GM18858 (cell line): Measurements from ENCODE around the gene MBP.

Experiments used
- ATAC-seq: cut with Tn5 transposase; IDR thresholded peaks from one replicate; pipeline ENCODE4 v1.9.1; 2021; ENCODE audit not compliant: unreplicated experiment

The MBP gene

DNA sequence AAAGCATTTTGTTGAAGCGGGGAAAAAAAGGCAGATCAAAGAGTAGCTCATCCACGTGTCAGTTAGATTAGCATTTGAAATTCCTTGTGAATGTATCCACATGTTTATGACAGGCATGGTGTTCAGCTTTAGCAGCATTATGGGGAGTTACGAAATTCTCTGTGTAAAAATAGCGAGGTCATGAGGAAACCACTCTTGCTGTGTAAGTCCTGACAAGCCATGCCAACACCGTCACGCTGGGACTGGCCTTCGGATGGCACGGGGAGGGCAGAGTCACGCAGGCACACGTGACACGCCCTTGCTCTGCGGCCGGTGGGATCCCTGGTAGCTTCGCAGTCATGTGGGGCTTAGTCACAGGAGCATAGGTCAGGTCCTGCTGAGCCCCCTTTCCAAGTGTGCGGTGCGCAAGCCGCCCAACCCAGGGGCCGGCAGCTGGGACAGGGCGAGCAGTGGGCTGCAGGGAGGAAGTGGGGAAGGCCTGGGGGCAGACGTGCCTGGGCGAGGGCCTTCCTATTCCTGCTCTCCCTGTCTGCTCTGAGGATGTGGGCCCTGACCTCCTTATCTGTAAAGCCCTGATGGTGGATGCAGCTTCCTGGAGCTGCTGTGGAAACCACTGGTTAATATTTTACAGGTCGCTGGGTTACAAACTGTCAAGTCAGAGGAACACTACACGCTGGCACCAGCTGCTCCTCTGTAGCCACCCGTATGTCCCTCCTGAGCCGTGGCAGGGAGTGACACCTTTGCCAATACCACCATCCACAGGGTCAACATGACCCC lies 18.0 kb downstream of the MBP start:
- peak; percentile 84 for ATAC-seq

DNA sequence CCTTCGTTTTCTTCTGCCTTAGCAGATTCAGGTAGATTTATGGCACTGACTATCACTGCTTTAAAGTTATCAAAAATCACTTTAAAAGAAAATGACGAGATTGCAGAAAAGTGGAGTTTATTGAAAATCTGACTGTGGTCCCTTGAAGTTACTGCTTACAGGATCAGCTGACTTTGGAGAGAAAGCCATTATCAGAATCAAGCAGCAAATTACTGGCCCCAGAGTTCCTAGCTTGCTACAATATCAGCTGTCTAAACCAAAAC lies 18.5 kb downstream of the MBP start:
- ATAC-seq, result no peak

DNA sequence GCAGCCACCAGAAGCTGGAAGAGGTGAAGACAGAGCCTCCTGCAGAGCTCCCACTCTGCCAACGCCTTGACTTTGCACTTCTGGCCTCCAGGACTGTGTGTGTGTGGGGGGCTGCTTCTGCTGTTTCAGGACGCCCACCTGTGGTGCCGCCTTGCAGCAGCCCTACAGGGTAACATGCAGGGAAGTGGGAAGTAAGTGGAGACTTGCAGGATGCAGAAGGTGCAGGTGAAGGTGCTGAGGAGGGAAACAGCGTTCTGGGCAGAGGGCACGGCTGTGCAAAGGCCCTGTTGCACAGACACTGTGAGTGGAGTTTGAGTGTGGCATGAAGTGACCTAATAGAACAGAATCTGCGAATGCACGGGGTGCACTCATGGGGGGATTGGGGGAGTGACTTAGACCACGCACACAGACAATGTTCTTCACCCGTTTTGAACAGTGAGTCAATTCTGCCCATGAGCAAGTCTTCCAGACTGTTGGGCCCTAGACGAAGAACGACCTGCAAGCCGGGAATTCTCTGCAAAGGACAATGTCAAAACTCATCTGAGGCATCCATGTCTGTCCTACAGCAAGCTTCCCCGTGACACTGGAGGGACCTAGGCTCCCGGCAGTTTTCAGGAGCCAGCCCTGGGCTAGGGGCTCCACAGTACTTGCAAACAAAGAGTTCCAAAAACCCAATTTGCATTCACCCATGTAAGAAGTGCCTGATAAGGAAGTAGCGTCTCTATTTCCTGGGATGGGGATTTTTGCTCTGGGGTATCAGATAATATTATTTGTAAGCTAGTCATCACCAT lies 19.0 kb downstream of the MBP start:
- no peak for ATAC-seq

DNA sequence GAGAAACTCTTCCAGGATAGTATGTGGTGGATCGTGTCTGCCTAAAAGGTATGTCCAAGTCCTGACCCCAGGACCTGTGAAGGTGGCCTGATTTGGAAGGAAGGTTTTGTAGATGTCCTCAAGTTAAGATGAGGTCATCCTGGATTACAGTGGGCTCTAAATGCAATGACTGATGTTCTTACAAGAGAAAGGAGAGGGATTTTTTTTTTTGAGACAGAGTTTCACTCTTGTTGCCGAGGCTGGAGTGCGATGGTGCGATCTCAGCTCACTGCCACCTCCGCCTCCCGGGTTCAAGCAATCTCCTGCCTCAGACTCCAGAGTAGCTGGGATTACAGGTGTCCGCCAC lies 19.9 kb downstream of the MBP start:
- no peak for ATAC-seq

DNA sequence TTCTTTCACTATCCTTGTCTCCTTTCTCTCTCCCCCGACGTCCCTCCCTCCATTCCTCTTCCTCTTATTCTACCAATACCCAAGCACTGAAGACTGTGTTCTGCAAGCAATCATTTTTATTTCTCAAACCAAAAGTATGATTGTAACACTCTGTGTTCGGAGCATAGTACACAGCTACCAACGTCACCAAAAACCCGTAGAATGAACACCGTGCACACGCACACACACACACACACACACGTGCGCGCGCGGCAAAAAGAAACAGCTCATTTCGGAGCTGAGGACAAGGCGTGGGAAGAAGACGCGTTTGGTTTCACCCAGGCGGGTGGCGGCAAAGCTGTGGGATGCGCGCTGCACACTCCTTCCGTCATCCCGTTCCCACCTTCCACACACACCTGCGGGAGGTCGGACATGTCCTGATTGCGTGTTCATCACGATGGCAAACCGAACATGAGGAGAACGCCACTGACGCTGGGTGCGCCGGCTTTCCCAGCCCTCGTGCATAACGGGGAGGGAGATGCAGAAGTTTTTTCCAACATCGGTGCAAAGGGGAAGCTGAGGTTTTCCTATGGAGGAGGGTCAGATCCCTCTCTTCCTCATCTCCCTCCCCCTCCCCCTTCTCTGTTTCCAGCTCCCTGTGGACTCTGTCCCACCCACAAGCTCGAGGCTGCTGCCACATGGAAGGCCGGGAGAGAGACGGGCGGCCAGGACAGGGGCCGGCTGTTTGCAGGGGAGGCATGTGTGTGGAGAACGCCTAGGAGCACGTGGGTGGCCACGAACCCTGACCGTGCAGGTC lies 20.4 kb downstream of the MBP start:
- ATAC-seq, result no peak

DNA sequence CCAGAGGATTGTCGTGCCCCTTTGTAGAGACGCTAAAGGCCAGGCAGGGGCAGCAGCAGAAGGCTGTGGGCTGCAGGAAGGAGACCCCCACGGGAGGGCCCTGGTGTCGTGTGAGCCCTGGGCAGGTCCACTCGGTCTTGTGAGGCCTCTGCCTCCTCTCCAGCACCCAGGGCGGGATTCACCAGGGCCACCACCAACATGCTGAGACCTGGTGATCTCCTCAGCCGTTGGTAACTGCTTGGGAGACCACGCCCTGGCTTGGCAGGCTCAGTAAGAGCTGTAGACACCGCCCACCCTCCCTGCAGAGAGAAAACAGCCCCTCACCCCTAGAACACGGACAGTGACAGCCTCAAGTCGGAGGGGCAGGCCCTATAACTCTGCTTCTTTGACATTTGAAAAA lies 21.1 kb downstream of the MBP start:
- no peak for ATAC-seq

DNA sequence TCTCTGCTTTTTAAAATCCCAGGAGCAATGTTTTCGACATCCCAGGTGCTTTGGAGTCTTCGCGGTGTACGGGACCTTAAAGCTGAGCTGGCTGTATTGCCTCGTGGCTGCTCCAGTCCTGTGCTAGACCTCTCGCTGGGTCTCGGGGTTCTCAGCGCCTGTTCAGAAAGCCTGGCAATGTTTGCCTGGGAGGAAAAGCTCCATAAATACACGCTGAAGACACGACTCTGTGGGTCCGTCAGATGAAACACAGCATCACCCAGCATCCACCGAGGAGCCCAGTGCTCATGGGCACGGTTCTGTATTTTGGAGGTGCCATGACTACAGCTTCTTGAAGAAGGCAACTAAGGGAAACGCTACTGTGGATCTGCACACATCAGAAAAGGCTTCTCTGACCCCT lies 21.6 kb downstream of the MBP start:
- no peak for ATAC-seq

DNA sequence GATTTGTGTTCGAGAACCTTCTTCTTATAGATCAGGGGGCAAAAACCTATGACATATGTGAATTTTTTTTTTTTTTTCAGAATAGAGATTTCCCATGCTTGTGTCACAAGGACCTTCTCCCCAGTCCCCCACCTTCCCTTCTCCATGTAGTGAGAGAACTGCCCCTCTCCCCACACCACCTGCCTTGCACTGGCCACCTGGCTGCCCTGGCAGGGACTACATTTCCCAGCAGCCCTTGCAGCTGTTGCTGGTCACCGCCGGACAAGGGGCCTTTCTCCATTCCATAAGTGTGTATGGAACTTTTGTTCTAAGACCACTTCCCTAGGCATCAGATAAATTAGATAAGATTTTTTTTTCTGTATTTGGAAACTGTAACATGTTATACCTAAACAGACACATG lies 22.2 kb downstream of the MBP start:
- ATAC-seq, result no peak

DNA sequence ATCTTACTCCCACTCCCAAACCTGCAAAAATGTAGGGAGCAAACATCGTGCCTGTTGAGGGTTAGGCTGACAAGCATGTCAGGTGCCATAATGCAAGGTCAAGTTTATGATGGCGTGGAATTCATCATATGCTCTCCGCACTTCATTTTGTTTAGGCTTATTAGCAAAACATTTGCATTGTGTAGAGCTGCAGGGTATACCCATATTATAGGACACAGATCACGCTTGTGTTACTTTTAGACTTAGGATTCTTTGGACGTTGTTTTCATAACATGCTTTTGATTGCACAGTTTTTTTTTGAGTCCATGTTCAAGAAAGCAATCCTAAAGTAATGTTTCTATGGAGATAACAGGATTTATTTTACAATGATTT lies 22.9 kb downstream of the MBP start:
- no peak for ATAC-seq

DNA sequence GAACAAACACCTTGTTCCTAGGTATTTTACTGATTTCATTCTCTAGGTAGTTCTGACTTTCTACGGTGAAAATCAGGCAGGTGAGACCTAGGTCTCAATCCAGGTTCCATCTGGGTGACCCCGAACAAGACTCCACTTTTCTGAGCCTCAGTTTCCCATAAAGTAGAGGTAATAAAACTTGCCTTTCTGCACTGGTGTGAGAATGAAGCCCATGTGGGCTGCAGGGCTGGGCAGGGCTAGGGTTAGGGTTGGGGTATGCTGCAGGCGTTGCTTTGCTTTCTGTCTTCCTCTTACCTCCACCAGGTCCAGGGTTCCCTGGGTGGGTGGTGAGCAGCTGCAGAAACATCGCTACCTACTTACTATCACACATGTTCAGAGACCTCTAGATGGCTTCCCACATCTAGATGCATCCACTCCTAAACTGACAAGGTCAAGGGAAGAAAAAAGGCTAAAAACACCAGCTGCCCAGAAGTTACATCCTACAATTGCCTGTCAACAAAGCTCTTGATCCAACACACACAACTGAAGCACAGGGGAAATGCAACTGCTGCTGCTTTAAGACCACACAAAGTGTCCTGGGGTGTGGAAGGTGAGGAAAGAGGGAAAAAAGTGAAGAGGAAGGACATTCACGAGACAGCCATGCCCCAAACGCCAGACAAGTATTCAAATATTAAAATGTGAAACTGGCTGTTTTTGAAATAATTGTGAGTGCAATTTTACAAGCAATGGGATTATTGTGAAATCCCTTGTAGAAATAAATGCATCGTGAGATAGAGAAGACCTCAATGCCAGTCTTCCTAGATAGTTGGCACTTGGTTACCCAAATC lies 23.5 kb downstream of the MBP start:
- no peak for ATAC-seq

DNA sequence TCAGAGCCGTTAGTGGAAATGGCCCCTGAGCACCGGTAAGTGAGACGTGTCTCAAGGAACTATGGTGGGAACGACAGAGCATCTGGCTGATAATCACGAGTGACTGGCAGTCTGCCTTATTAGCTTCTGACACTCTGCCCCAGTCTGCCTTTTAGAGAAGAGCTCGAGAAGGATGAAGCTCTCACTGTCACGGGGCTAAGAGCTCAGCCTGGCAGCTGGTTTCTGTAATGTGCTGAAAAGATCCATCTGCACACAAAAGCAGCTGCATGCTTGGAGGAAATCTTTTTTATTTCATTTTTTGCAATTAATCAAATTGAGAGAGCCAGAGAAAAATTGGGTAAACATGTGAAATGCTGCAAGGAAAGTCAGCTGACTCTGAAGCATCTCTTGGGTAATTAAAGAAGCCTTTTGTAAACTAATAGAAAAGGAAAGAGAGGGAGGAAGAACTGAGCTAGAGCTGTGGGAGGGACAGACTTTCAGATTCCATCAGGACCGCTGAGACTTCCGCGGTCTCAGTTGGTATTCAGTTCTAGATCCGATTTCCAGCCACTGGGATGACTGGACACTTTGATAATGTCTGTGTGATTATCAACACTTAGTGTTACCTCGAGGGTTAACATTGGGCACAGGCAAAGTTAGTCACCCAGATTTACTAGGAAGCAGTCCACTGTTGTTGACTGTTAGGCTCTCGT lies 24.4 kb downstream of the MBP start:
- peak; percentile 50 for ATAC-seq

DNA sequence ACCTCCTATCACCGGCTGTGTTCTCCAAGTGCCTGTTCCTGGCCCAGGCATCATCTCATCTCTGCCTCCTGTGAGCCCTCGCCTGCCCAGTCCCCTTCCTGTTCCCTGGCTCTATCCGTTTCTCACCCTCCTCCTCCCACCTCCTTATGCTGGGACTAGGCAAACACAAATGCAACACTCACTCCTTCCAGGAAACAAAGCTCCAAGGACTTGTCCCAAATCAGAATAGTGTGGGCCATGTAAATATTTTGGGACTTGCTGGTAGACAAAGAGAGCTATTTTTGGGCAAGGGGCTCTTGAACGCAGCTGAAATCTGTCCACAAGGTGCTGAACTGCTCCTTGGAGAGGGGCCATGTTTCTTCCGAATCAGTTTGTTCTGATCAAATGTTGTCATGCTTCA lies 25.3 kb downstream of the MBP start:
- ATAC-seq, result no peak

DNA sequence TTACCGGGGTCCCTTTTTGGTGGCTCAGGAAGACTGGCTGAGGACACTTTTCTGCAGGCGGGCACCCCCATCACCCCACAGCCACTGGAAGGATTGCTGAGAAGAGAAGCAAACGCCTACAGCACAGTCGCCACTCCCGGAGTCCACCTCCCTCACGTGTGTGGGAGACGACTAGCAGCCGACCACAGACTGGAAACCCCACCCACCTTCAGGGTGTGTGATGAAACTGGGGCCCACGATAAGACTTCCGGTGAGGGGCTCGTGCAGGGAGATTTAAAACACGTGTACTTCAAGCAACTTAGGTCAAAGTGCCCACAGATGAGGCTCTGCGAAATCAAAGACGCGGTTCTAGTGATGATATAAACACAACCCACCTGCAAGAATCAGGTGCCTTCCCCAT lies 26.3 kb downstream of the MBP start:
- no peak for ATAC-seq

DNA sequence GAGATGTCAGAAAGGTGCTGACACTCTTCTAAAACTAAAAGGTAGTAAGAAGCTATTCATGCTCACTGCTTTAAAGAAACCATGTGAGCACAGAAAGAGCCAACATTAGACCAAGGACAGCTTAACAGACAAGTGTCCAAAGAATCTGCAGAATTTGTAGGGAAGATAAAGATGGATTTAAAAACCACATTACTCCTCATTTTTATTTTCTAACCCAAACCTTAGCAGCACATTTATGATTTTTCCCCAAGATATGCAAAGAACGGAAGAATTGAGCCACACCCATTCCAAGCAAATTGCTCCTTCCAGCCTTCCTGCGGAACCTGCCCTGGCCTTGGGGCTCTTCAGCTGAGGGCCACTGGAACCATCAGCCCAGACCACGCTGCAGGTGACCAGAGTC lies 26.9 kb downstream of the MBP start:
- no peak for ATAC-seq

DNA sequence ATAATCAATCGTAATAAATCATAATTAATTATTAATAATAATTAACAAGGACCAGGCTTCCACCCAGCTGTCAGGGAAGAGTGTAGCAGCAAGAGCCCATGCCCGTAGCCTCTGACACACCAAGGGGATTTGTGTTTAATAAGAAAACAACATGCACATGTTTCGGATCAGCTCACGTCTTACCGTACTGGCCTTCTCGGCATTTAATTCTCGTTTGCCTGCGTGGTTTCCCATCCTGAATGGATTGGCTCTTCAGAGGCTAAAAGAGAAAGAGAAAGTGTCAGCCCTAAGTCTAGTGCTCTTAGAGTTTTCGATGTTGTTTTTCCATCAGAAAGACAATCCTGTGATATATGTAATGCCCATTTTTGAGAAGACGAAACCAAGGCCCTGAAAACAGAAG lies 27.6 kb downstream of the MBP start:
- ATAC-seq, result no peak

DNA sequence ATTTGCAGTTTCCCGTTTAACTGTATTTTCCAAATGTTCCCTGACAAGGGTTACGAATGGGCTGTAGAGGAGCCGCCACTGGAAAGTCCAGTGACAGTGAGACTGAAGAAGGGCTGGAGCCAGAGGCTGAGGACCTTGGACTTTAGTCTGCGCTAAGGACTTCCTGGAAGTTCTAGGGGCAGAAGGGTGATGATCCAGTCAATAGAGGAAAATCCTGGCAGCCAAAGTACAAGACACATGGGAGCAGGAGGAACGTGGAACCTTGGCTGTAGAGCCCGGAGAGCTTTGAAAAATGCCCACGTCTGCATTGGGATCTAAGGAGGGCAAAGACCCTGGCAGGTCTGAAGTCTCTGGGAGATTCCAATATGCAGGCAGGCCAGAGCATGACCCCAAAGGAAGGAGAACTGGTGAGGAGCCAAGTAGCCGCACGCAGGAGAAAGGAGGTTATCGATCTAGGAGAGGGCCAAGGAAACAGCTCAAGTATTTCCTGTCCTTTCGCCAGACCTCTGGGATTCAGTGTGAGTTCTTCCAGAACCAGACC lies 28.5 kb downstream of the MBP start:
- no peak for ATAC-seq

DNA sequence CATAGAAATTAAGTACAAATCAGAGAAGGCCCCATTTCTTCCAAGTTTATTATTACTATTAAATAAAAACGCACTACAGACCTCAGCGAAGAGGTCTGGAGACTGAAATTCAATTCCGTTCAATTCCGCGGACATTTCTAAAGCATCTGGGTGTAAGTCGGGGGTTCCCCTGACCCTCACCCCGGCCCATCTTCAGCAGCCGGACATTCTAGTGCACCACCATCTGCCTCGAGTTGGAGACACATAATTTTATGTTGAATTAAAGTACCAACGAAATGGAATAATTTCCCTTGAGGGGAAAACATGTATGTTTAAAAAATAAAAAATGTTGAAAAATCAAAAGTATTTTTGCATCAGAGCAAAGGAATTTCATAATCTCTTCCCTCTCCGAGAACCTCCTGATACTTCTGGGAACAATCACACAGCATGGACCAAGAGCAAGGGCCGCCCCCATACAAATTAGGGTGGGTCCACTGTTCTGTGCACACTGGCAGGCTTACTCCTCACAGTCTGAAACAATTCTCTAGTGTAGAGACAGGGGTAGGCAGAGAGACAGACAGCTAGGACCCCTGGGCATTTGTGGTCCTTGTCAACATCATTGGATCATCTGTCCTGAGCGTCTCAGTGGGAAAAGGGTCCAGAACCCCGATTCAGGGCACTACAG lies 29.3 kb downstream of the MBP start:
- no peak for ATAC-seq

DNA sequence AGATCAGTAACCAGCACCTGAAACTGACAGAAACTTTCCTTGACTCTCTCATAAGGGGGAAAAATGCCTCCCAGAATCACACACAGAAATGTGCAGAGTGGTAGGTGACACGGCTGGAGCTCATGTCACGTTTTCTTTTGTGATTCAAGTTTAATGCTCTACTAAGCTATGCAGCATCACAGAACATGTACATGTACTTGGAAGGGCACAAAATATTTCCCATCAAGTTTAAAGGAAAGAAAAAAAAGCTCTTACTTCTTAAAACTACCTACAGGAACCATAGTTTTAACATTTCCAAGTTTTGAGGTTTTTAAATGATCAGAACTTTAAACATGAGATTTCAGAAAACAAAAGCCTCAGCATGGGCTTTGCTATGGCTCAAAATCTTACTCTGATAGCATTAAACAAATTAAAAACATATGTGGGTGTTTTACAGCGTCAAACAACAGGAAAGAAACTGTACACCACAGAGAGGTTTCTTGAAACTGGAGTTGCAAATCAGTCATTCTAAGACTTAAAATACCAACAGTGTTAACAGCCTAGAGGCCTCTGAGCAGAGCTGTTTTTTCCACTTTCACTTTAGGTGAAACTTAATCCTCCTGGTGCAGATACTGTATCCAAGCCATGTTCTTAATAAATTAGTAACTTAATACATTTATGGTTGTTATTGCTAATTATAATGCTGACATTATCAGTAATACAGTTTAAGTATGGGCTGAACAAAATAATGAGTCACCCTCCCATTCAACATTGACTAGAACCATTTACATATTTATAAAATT lies 30.1 kb downstream of the MBP start:
- peak; percentile 84 for ATAC-seq
